Measurements from ENCODE around the gene NCKAP5.

DNA sequence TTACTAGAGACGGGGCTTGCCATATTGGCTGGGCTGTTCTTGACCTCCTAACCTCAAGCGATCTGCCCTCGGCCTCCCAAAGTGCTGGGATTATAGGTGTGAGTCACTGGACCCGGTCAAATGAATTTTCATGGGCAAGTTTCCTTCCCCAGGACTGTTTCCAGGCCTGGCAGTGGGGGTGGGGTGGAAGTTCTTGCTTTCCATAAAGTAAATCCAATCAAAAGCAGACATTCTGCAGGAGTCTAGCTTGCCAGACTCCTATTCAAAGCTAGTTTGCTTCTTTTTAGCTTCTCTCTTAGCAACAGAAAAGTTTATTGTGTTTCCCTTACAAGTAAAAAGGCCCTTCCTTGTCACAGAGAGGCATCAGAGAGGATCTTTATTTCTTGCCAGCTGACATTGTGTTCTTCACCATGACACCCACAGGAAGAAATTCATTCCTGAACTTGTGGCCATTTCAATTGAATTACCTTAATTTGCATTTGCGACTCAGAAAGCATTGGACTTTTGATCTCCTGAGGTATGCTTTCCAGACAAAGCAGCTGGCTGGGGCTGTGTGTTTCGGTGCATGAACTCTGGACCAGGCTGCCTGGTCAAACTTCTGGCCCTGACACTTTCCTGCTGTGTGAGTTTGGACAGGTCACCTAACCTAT, 936.1 kb downstream of the NCKAP5 start:
- TF ChIP-seq, protein P1, sequence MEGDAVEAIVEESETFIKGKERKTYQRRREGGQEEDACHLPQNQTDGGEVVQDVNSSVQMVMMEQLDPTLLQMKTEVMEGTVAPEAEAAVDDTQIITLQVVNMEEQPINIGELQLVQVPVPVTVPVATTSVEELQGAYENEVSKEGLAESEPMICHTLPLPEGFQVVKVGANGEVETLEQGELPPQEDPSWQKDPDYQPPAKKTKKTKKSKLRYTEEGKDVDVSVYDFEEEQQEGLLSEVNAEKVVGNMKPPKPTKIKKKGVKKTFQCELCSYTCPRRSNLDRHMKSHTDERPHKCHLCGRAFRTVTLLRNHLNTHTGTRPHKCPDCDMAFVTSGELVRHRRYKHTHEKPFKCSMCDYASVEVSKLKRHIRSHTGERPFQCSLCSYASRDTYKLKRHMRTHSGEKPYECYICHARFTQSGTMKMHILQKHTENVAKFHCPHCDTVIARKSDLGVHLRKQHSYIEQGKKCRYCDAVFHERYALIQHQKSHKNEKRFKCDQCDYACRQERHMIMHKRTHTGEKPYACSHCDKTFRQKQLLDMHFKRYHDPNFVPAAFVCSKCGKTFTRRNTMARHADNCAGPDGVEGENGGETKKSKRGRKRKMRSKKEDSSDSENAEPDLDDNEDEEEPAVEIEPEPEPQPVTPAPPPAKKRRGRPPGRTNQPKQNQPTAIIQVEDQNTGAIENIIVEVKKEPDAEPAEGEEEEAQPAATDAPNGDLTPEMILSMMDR (IDR thresholded peaks at IDR 0.05), result no peak
- TF ChIP-seq SMC3 (IDR thresholded peaks at IDR 0.05), result no peak
- TF ChIP-seq RFX5 (IDR thresholded peaks at IDR 0.05), result no peak
- TF ChIP-seq KDM5A (IDR thresholded peaks at IDR 0.05), result no peak
- TF ChIP-seq, protein P2, sequence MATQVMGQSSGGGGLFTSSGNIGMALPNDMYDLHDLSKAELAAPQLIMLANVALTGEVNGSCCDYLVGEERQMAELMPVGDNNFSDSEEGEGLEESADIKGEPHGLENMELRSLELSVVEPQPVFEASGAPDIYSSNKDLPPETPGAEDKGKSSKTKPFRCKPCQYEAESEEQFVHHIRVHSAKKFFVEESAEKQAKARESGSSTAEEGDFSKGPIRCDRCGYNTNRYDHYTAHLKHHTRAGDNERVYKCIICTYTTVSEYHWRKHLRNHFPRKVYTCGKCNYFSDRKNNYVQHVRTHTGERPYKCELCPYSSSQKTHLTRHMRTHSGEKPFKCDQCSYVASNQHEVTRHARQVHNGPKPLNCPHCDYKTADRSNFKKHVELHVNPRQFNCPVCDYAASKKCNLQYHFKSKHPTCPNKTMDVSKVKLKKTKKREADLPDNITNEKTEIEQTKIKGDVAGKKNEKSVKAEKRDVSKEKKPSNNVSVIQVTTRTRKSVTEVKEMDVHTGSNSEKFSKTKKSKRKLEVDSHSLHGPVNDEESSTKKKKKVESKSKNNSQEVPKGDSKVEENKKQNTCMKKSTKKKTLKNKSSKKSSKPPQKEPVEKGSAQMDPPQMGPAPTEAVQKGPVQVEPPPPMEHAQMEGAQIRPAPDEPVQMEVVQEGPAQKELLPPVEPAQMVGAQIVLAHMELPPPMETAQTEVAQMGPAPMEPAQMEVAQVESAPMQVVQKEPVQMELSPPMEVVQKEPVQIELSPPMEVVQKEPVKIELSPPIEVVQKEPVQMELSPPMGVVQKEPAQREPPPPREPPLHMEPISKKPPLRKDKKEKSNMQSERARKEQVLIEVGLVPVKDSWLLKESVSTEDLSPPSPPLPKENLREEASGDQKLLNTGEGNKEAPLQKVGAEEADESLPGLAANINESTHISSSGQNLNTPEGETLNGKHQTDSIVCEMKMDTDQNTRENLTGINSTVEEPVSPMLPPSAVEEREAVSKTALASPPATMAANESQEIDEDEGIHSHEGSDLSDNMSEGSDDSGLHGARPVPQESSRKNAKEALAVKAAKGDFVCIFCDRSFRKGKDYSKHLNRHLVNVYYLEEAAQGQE (IDR thresholded peaks at IDR 0.05), result no peak
- TF ChIP-seq POLR2A (IDR thresholded peaks at IDR 0.05; ENCODE audit: low read length), result no peak
- TF ChIP-seq JUNB (IDR thresholded peaks at IDR 0.05), result no peak
- TF ChIP-seq JUN (IDR thresholded peaks at IDR 0.05), result no peak
- no peak for TF ChIP-seq ZFP36 (IDR thresholded peaks at IDR 0.05; ENCODE audit: borderline replicate concordance, partially characterized antibody)

Data from A549 (cell line).